HG02973 (cell line): ENCODE data around the gene MEMO1.

Experiments
- ATAC-seq: cut with Tn5 transposase; IDR thresholded peaks from one replicate; pipeline ENCODE4 v1.9.1; 2021; ENCODE audit warnings: moderate library complexity; ENCODE audit not compliant: unreplicated experiment

MEMO1 gene

GRCh38 chr2:31835450-31835849 lies 175.4 kb downstream of the MEMO1 start:
- no peak for ATAC-seq

DNA sequence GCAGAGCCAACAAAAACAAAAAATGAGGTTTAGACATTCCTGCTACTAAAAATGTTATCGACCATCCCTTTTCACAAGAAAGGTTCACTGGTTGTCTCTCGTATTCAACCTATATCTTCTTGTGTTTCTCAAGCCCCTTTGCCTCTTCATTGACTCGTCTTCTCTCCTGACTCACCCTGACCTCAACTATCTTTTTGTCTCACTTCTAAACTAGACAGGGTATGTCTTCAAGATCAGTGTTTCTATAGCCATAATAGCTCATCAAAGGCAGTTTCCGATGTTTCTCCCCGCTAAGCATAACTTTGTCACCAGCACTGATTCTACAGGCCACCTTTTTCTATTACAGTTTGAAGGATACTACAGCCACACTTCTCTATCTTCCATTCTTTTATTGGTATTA lies 178.4 kb downstream of the MEMO1 start:
- no peak for ATAC-seq

GRCh38 chr2:31831585-31831984 lies 179.2 kb downstream of the MEMO1 start:
- ATAC-seq = no peak

DNA sequence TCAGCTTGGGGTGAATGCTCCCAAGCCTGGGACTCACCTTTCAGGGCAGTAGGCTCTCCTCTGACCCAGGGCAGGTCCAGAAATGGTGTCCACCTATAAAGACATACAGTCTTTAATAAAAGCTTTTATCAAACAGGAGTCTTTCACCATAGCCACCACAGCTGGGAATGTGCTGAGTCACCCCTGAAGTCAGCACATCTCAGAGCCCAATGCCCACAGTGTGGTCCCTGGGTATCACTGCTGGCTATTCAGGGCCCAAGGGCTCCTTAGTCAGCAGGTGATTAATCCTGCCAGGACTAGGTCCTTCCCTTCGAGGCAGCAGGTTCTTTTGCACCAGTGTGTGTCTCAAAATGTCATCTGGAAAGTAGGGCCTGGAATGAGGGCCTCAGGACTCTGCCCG lies 181.9 kb downstream of the MEMO1 start:
- ATAC-seq = no peak

- no peak for ATAC-seq
Measured at GRCh38 chr2:31823558-31823957, 187.2 kb downstream of the MEMO1 start.

DNA sequence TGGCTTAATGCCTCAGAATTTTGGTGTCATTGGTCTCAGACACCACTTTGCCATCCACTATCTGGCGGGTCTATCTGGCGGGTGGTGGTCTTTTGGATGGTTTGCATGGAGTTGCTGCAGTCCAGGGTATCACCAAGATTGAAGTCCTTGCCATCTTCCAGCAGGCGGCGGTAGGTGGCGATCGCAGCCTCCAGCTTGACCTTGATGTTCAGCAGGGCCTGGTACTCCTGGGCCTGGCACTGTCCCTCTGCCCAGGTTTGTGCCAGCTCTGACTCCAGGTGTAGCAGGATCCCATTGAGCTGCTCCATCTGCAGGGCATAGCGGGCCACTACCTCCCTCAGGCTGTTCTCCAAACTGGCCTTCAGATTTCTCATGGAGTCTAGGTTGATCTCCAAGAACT lies 188.2 kb downstream of the MEMO1 start:
- no peak for ATAC-seq
